Measurements from ENCODE around the gene TUBGCP5. TPM values are rescaled to one million over a fixed set of nuclear protein-coding genes. Genes with fewer than 3 reads are reported as not detected.
"Not testable (repeated sequence)": the region's sequence is repeated elsewhere in the genome, so short reads cannot be mapped to it uniquely, and the experiment has no call there.

TUBGCP5 gene
- total and polyA plus RNA-seq, 10 donors = 4.6 to 27.5 (median 18.5) TPM

DNA sequence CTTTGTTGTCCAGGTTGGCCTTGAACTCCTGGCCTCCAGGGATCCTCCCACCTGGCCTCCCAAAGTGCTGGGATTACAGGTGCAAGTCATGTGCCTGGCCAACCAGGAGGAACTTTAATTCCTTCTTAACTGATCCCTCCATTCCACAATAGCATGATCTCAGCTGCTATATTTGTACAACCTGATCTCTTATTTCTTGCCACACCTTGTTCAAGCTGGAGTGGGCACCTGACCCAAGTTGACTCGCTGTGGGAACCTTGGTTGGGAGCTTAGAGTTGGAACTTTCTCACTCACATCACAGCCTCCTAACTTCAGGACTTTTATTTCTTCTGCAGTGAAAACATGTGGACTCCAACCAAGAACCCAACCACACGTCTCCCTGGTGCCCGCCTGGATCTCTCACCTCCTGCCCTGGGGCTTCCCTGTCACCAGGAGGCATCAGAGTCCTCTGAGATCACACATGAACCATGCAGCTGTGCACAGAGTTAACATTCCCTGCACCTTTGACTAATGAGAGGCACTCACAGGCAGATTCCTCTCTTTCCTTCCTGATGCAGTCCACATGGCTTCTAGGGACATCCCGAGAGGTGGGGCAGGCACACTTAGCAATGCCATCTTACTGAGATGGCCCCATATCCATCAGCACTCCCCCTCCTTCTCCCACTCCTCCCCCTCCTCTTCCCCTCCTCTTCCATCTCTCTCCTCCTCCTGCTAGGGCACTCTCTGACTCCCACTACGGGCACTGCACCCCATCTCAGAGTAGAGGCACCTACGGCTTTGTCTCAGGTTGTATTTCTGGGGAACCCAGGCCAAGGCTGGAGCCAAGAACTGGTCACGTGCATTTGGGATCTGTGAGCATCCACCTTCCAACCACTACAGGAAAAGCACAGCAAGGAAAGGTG lies 49.5 kb downstream of the TUBGCP5 start:
- DNase-seq = peak; percentile 25
- intact Hi-C loops (cut with DNase I; ENCODE audit: low total_unique reads) = loop anchor here (10.0 kb wide), 1 partner anchor 45 kb away; the partner anchor contains the start of gene TUBGCP5
- no peak overlapping the region for H3K4me3 ChIP-seq

DNA sequence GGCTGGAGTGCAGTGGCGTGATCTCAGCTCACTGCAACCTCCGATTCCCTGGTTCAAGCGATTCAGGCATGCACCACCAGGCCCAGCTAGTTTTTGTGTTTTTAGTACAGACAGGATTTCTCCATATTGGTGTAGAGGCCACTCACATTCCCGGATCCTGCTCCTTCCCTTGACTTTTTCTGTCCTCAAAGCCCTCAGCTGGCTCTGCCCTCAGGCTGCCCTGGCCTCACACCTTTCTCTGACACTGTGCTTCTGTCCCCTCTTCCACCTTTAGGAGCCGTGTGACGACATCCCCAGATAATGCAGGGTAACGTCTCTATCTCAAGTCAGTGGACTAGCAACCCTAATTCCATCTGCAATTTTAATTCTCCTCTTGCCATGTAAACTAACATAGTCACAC lies 50.6 kb downstream of the TUBGCP5 start:
- Histone ChIP-seq H3K4me1 (no peaks in the 10 kb centered on the region), H3K27me3 (replicated peaks in 1 of 7) (no peaks in the 10 kb centered on the region), H3K27ac (no peak overlapping the region), H3K9me3 (no peaks in the 10 kb centered on the region), H3K4me3 (no peak overlapping the region), H3K36me3 (peaks cover 0 to 9% (median 3%) of the 10 kb centered on the region in 6 donors)
- peak; percentile 29 for DNase-seq
- intact Hi-C loops (cut with DNase I; ENCODE audit: low total_unique reads) = loop anchor here (10.0 kb wide), 1 partner anchor 46 kb away; the partner anchor contains the start of gene TUBGCP5
- WGBS, 5 donors = 89 to 95% (median 93%) methylated on average over 7 of the region's 7 CpGs
- TF ChIP-seq POLR2A (IDR thresholded peaks at IDR 0.05) (no peak), POLR2AphosphoS5 (IDR thresholded peaks at IDR 0.05) (no peak)
- TF ChIP-seq, protein P1, sequence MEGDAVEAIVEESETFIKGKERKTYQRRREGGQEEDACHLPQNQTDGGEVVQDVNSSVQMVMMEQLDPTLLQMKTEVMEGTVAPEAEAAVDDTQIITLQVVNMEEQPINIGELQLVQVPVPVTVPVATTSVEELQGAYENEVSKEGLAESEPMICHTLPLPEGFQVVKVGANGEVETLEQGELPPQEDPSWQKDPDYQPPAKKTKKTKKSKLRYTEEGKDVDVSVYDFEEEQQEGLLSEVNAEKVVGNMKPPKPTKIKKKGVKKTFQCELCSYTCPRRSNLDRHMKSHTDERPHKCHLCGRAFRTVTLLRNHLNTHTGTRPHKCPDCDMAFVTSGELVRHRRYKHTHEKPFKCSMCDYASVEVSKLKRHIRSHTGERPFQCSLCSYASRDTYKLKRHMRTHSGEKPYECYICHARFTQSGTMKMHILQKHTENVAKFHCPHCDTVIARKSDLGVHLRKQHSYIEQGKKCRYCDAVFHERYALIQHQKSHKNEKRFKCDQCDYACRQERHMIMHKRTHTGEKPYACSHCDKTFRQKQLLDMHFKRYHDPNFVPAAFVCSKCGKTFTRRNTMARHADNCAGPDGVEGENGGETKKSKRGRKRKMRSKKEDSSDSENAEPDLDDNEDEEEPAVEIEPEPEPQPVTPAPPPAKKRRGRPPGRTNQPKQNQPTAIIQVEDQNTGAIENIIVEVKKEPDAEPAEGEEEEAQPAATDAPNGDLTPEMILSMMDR (IDR thresholded peaks at IDR 0.05 in 8 of 11, conservative IDR thresholded peaks at IDR 0.05 in 3 of 11) = no peak

More for the DNA sequence above, 49.5 kb downstream of the TUBGCP5 start:
- no peaks in the 10 kb centered on the region for H3K9me3 ChIP-seq
- H3K4me1 ChIP-seq = no peaks in the 10 kb centered on the region
- TF ChIP-seq POLR2AphosphoS5 (IDR thresholded peaks at IDR 0.05) = no peak
- TF ChIP-seq, protein P1 (IDR thresholded peaks at IDR 0.05 in 8 of 11, conservative IDR thresholded peaks at IDR 0.05 in 3 of 11) = no peak
- no peak for TF ChIP-seq POLR2A (IDR thresholded peaks at IDR 0.05)
- no peaks in the 10 kb centered on the region for H3K27me3 ChIP-seq (replicated peaks in 1 of 7)
- no peak overlapping the region for H3K27ac ChIP-seq
- 78 to 86% (median 82%) methylated on average over 7 of the region's 7 CpGs for WGBS, 5 donors
- H3K36me3 ChIP-seq = peaks cover 0 to 19% (median 13%) of the 10 kb centered on the region in 6 donors

DNA sequence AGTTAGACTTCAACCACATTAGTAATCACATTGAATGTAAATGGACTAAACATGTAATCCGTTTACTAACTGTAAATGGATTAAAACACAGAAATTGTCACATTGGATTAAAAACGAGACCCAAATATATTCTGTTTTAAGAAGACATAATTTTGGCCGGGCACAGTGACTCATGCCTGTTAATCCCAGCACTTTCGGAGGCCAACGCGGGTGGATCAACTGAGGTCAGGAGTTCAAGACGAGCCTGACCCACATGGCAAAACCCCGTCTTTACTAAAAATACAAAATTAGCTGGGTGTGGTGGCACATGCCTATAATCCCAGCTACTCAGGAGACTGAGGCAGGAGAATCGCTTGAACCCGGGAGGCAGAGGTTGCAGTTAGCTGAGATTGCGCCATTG lies 57.4 kb downstream of the TUBGCP5 start:
- H3K27ac ChIP-seq, H3K4me3 ChIP-seq, H3K9me3 ChIP-seq, H3K36me3 ChIP-seq: not testable (repeated sequence)
- peak; percentile 29 for DNase-seq
- peaks cover 5 to 36% (median 21%) of the 10 kb centered on the region in 6 donors for H3K4me1 ChIP-seq
- WGBS, 5 donors = 90 to 95% (median 92%) methylated on average over 11 of the region's 11 CpGs
- intact Hi-C loops (cut with DNase I; ENCODE audit: low total_unique reads) = loop anchor here (10.0 kb wide), 1 partner anchor 53 kb away; the partner anchor contains the start of gene TUBGCP5
- peaks cover 0 to 31% (median 20%) of the 10 kb centered on the region in 7 donors for H3K27me3 ChIP-seq (replicated peaks in 1 of 7)

DNA sequence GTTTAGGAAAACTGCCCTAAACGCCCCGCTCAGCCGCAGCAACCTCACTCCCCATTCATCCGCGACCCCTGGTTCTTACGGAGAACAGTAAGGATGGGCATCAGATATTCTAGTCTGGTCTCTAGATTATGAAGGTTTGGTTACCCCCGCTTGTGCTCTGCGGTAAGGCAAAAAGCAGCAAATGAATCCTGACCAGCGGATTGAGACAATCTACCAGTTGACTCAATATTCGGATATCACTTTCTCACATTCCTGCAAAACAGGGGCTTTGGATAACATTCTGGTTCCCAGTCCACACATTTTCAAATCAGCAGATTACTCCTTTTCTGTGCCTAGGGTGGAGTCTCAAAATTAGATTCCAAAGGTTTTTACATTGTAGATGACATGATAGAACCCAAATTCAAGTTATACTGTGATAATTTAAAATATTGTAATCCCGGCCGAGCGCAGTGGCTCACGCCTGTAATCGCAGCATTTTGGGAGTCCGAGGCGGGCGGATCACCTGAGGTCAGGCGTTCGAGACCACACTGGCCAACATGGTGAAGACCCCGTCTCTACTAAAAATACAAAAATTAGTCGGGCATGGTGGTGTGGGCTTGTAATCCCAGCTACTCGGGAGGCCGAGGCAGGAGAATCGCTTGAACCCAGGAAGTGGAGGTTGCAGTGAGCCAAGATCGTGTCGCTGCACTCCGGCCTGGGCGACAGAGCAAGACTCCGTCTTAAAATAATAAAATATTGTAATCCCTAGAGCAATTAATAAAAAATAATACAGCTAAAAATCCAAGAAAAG lies 58.1 kb downstream of the TUBGCP5 start:
- H3K36me3 ChIP-seq = no peaks in the 10 kb centered on the region
- peak overlapping the region in 7 of 8 donors; percentile 58 to 96 (median 81) for H3K4me3 ChIP-seq
- intact Hi-C loops (cut with DNase I; ENCODE audit: low total_unique reads) = loop anchor here (10.0 kb wide), 1 partner anchor 54 kb away; the partner anchor contains the start of gene TUBGCP5
- peak overlapping the region in 2 of 8 donors; percentile 86 to 87 for H3K27ac ChIP-seq
- TF ChIP-seq POLR2A (IDR thresholded peaks at IDR 0.05) (no peak), POLR2AphosphoS5 (IDR thresholded peaks at IDR 0.05) (no peak)
- TF ChIP-seq, protein P1 (IDR thresholded peaks at IDR 0.05 in 8 of 11, conservative IDR thresholded peaks at IDR 0.05 in 3 of 11) = no peak
- peaks cover 0 to 31% (median 20%) of the 10 kb centered on the region in 7 donors for H3K27me3 ChIP-seq (replicated peaks in 1 of 7)
- H3K9me3 ChIP-seq = no peaks in the 10 kb centered on the region
- peaks cover 5 to 36% (median 21%) of the 10 kb centered on the region in 6 donors for H3K4me1 ChIP-seq
- peak; percentile 39 for DNase-seq
- WGBS, 5 donors = 70 to 74% (median 71%) methylated on average over 30 of the region's 30 CpGs

Data from spleen (tissue), 11 donors.